Measurements from ENCODE around the gene DAAM2.

The DAAM2 gene

GRCh38 chr6:39937686-39938333 is 145.6 kb downstream of the DAAM2 start:
- H3K9me3 ChIP-seq, result no peaks in the 10 kb centered on the region
- no peak for DNase-seq
- H3K36me3 ChIP-seq, result no peaks in the 10 kb centered on the region
- H3K4me1 ChIP-seq, result no peaks in the 10 kb centered on the region
- no peak overlapping the region for H3K4me3 ChIP-seq (ENCODE audit: low read depth, low read length)
- peaks cover 7% of the 10 kb centered on the region for H3K27me3 ChIP-seq
- TF ChIP-seq, protein P1, sequence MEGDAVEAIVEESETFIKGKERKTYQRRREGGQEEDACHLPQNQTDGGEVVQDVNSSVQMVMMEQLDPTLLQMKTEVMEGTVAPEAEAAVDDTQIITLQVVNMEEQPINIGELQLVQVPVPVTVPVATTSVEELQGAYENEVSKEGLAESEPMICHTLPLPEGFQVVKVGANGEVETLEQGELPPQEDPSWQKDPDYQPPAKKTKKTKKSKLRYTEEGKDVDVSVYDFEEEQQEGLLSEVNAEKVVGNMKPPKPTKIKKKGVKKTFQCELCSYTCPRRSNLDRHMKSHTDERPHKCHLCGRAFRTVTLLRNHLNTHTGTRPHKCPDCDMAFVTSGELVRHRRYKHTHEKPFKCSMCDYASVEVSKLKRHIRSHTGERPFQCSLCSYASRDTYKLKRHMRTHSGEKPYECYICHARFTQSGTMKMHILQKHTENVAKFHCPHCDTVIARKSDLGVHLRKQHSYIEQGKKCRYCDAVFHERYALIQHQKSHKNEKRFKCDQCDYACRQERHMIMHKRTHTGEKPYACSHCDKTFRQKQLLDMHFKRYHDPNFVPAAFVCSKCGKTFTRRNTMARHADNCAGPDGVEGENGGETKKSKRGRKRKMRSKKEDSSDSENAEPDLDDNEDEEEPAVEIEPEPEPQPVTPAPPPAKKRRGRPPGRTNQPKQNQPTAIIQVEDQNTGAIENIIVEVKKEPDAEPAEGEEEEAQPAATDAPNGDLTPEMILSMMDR (IDR thresholded peaks at IDR 0.05; ENCODE audit: low read depth, low read length), result no peak

DNA sequence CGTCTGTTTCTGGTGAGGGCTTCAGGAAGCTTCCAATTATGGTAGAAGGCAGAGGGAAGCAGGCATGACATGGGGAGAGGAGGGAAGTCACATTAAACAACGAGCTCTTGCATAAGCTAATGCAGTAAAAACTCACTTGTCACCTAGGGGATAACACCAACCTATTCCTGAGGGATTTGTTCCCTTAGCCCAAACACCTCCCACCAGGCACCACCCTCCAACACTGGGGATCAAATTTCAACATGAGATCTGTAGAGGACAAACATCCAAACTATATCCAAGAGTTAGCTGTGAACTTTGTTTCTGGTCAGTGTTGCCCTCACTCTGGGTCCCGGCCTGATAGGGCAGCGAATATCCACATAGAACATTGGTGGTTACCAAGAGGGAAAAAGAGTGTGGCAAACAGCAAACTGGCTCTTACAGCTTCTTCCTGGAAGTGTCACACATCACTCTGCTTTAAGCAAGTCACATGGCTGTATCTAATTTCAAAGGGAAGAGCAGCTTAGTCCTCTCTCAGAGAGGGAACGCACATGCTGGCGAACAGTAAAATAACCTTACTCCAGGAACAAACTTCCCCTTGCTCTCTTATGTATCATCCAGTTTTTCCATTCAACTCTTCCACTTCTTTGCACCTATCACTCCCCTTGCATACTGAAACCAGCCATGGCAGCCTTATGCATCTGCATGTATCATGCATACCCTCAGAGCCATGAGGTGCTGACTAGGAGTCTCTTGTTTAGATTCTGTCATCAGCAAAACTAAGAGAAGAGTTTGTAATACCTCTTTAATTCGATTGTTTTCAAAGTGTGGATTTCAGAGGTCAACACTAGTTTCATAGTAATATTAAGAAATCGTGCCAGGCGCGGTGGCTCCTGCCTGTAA is 146.8 kb downstream of the DAAM2 start:
- no peak overlapping the region for H3K4me3 ChIP-seq (ENCODE audit: low read depth, low read length)
- no peak for DNase-seq
- no peaks in the 10 kb centered on the region for H3K4me1 ChIP-seq
- TF ChIP-seq, protein P1 (IDR thresholded peaks at IDR 0.05; ENCODE audit: low read depth, low read length), result no peak
- no peaks in the 10 kb centered on the region for H3K9me3 ChIP-seq
- peaks cover 7% of the 10 kb centered on the region for H3K27me3 ChIP-seq
- no peaks in the 10 kb centered on the region for H3K36me3 ChIP-seq

GRCh38 chr6:39941138-39941537 is 149.0 kb downstream of the DAAM2 start:
- Histone ChIP-seq H3K27me3 (peaks cover 7% of the 10 kb centered on the region), H3K9me3 (no peaks in the 10 kb centered on the region), H3K4me1 (no peaks in the 10 kb centered on the region), H3K36me3 (no peaks in the 10 kb centered on the region), H3K4me3 (ENCODE audit: low read depth, low read length) (no peak overlapping the region)
- DNase-seq, result no peak
- TF ChIP-seq, protein P1 (IDR thresholded peaks at IDR 0.05; ENCODE audit: low read depth, low read length), result no peak

DNA sequence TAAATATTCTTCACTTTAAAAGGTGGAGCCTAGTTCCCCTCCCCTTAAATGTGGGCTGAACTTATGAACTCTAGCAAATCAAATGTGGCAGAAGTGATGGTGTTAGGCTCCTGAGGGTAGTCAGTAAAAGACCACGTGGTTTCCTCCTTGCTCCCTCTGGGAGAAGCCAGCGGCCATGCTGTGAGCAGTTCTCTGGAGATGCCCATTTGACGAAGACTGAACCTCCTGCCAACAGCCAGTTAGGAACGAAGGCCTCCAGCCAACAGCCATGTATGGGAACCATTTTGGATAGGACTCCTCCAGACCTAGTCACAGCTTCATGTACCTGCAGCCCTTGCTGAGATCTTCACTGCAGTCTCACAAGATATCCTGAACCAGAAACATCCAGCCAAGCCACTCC is 149.6 kb downstream of the DAAM2 start:
- peaks cover 7% of the 10 kb centered on the region for H3K27me3 ChIP-seq
- no peak overlapping the region for H3K4me3 ChIP-seq (ENCODE audit: low read depth, low read length)
- no peak for DNase-seq
- H3K36me3 ChIP-seq, result no peaks in the 10 kb centered on the region
- TF ChIP-seq, protein P1 (IDR thresholded peaks at IDR 0.05; ENCODE audit: low read depth, low read length), result no peak
- no peaks in the 10 kb centered on the region for H3K9me3 ChIP-seq
- no peaks in the 10 kb centered on the region for H3K4me1 ChIP-seq

DNA sequence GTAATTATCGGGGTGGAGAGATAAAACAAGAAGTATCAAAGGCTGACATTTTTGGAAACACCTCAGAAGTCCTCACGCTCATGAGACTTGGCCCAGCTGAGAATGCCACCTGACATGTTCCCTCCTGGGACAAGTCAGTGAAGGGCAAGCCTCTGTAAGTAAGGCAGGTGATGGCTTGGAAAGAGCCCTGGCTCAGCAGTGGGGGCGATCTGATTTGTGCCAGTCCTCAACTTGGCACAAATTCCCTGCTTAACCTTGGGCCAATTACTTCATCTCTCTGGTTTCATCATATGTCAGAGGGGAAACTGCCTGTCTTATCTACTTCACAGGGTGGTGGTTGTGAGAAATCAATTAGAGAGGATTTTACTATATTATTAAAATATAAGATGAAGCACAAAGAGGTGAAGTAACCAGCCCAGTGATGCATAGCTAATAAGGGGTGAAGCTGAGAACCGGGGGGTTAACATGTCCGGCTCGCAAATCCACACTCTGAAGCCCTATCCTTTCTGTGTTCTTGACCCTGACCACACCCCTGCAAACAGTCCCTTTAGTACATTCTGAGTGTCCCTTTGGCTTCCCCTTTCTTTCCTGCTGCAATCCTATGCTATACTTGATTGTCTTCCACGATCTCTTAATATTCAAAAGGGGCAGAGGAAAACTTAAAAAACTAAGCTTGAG is 150.9 kb downstream of the DAAM2 start:
- Histone ChIP-seq H3K4me1 (no peaks in the 10 kb centered on the region), H3K27me3 (peaks cover 6% of the 10 kb centered on the region; the same call in 1 of the 2 replicates), H3K9me3 (no peaks in the 10 kb centered on the region), H3K4me3 (ENCODE audit: low read depth, low read length) (no peak overlapping the region), H3K36me3 (no peaks in the 10 kb centered on the region)
- TF ChIP-seq, protein P1 (IDR thresholded peaks at IDR 0.05; ENCODE audit: low read depth, low read length), result no peak
- no peak for DNase-seq

Data from BE2C (cell line).